ENCODE data around the gene COL4A2. TPM values are rescaled to one million over a fixed set of nuclear protein-coding genes. Genes with fewer than 3 reads are reported as not detected.
"Not testable (repeated sequence)": the region's sequence is repeated elsewhere in the genome, so short reads cannot be mapped to it uniquely, and the experiment has no call there.

The COL4A2 gene
- total RNA-seq, 4 donors from 2014 or later = 56.6 to 139 (median 89.1) TPM

DNA sequence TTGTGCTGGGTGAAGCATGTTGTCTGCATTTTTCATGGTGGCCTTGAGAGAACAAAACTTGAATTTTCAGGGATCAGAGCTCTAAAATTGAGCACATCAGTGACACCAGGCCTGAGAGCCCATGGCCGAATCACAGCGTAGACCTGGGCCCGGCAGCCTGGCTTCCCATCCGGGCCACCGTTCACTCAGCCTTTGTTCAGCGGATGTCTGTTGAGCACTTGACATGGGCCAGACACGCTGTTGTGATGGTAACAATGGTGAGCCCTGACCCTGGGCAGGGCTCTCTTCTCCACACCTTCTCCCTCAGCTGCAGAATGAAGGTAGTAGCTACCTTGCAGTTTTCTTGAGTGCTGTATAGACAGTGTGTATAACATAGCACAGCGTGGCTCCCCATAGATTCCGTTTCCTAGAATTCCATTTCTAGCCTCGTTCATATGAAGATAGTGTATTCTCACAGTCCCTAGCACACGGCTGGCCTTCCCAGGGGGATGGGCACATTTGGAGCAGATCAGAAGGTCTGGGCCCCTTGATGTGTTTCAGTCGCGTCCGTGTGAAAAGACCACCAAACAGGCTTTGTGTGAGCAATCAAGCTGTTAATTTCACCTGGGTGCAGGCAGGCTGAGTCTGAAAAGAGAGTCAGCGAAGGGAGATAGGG is 179.1 kb downstream of the COL4A2 start:
- Histone ChIP-seq H3K27ac (no peak overlapping the region), H3K4me3 (no peak overlapping the region), H3K9me3 (no peaks in the 10 kb centered on the region), H3K27me3 (no peaks in the 10 kb centered on the region), H3K36me3 (peaks cover 0 to 27% (median 0%) of the 10 kb centered on the region in 3 donors), H3K4me1 (no peaks in the 10 kb centered on the region)
- TF ChIP-seq POLR2A (IDR thresholded peaks at IDR 0.05) = no peak
- TF ChIP-seq, protein P1, sequence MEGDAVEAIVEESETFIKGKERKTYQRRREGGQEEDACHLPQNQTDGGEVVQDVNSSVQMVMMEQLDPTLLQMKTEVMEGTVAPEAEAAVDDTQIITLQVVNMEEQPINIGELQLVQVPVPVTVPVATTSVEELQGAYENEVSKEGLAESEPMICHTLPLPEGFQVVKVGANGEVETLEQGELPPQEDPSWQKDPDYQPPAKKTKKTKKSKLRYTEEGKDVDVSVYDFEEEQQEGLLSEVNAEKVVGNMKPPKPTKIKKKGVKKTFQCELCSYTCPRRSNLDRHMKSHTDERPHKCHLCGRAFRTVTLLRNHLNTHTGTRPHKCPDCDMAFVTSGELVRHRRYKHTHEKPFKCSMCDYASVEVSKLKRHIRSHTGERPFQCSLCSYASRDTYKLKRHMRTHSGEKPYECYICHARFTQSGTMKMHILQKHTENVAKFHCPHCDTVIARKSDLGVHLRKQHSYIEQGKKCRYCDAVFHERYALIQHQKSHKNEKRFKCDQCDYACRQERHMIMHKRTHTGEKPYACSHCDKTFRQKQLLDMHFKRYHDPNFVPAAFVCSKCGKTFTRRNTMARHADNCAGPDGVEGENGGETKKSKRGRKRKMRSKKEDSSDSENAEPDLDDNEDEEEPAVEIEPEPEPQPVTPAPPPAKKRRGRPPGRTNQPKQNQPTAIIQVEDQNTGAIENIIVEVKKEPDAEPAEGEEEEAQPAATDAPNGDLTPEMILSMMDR (IDR thresholded peaks at IDR 0.05) = no peak
- no peak for DNase-seq

DNA sequence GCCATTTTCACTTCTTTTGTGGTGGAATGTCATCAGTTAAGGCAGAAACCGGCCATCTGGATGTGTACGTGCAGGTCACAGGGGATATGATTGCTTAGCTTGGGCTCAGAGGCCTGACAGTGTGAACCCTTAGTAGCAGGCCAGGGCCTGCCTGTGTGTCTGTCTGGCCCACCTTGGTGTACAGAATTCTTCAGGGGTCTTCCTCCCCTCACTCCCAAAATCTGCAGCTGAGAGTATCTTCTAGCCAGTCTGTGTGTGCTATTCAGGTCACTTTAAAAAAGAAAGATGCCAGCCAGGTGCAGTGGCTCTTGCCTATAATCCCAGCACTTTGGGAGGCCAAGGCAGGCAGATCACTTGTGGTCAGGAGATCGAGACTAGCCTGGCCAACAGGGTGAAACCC is 179.8 kb downstream of the COL4A2 start:
- not testable (repeated sequence) for DNase-seq, H3K27me3 ChIP-seq, H3K27ac ChIP-seq, H3K9me3 ChIP-seq, H3K4me1 ChIP-seq, H3K4me3 ChIP-seq
- H3K36me3 ChIP-seq = peaks cover 0 to 33% (median 0%) of the 10 kb centered on the region in 3 donors

DNA sequence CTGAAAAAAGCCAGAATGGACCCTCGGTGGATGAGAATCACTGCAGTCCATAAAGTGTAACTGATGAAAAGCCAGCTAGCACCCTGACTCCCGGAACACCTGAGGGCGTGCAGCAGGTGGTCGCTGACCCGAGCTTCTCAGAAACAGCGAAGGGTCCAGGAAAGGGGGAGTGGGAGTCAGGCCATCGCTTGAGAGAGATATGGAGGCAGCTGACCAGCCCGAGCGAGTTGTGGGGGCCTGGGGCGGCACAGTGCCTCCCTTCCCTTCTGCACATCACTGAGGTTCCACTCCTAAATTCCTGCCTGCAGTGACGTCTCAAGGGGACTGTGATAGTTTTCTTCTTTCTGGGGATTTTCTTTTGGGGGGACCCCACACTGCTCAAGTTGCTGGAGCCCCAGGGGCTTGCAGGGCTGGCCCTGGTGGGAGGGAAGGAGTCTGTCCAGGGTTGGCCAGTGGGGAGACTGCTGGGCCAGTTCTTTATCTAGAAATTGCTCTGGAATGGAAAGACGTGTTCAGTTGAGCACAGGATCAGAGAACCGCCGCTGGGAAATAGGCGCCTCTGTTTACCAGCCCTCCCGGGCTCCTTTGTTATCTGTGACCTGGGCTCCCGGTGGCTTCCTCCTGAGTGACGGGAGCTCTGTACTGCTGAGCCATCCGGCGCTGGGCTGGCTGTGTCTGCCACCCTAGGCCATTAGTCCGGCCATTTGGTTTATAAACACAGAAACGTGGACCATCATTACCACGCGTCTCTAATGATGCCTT is 183.1 kb downstream of the COL4A2 start:
- H3K4me3 ChIP-seq = no peak overlapping the region
- H3K4me1 ChIP-seq = no peaks in the 10 kb centered on the region
- no peak overlapping the region for H3K27ac ChIP-seq
- H3K9me3 ChIP-seq = no peaks in the 10 kb centered on the region
- peaks cover 0 to 35% (median 0%) of the 10 kb centered on the region in 3 donors for H3K36me3 ChIP-seq
- no peak for DNase-seq
- no peak for TF ChIP-seq POLR2A (IDR thresholded peaks at IDR 0.05)
- TF ChIP-seq, protein P1 (IDR thresholded peaks at IDR 0.05) = no peak
- H3K27me3 ChIP-seq = no peaks in the 10 kb centered on the region

DNA sequence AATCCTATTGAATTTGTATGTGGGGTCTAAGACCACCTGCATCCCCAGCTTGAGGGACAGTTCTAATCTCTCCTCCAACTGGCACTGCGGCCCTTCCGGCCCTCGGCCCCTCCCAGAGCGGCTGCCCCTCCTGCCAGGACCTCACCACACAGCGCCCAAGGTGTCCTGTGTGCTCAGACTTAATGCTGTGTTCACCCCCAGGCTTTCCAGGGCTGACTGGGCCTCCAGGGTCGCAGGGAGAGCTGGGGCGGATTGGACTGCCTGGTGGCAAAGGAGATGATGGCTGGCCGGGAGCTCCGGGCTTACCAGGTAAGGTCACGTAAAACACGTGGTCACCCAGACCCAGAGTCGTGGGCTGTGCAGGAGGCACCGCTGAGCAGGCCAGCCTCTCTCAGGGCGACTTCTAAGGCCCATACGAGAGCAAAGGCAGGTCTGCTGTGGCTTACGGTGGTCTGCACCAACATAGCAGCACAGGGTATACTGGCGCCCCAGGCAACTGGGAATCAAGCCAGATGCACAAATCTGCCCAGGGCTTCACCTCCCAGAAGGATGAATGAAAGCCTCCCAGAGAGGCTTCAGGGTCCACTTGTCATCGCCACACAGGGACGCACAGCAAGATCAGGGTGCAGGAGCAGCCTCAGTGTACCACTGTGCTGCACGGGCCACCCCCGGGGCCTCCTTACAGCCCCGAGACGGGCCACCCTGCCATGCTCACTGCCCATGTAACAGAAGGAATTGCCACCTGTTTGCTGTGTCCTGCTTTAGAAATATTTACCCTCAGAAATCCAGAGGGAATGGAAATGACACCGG is 185.0 kb downstream of the COL4A2 start:
- no peak overlapping the region for H3K27ac ChIP-seq
- TF ChIP-seq, protein P1 (IDR thresholded peaks at IDR 0.05) = no peak
- no peak for TF ChIP-seq POLR2A (IDR thresholded peaks at IDR 0.05)
- no peak overlapping the region for H3K4me3 ChIP-seq
- no peaks in the 10 kb centered on the region for H3K4me1 ChIP-seq
- H3K27me3 ChIP-seq = no peaks in the 10 kb centered on the region
- no peaks in the 10 kb centered on the region for H3K9me3 ChIP-seq
- H3K36me3 ChIP-seq = peaks cover 0 to 53% (median 0%) of the 10 kb centered on the region in 3 donors
- no peak for DNase-seq

DNA sequence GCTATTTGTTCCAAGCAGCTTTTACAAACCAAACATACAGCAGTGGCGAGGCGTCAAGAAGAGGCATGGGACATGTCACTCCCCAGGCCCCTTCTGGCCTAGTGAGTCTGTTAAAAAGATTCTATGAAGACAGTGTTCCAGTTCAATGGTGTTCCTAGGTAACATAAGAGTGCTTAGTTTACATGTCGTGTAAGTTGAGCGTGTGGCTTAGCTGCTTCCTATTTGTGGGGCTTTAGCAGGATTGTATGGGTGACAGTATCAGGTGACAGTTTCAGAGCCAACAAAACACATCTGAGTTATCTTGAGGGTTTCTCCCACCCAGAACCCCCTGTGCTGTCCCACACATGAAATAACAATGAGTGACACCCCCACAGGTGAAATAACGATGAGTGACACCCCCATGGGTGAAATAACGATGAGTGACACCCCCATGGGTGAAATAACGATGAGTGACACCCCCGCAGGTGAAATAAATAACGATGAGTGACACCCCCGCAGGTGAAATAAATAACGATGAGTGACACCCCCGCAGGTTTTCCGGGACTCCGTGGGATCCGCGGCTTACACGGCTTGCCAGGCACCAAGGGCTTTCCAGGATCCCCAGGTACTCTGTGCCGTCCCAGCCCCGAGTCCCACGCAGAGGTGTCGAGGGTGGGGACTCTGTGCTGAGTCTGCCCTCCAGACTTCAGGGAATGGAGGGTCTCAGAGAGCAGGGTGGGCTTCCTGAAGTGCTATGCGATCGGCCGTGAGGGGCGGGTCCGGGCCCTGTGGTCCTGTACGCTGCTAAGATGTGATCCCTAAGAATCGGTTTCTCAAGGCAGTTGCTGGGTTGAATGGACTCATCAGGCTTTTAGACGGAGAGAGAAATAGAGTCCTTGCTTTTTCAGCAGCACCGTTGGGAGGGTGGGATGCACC is 185.9 kb downstream of the COL4A2 start:
- Histone ChIP-seq H3K9me3 (no peaks in the 10 kb centered on the region), H3K4me1 (no peaks in the 10 kb centered on the region), H3K27ac (no peak overlapping the region), H3K27me3 (no peaks in the 10 kb centered on the region), H3K36me3 (peaks cover 0 to 56% (median 0%) of the 10 kb centered on the region in 3 donors), H3K4me3 (no peak overlapping the region)
- TF ChIP-seq, protein P1 (IDR thresholded peaks at IDR 0.05) = no peak
- TF ChIP-seq POLR2A (IDR thresholded peaks at IDR 0.05) = no peak
- DNase-seq = no peak
